OCI-LY7 (cell line): ENCODE data around the gene PIK3C2B. TPM values are rescaled to one million over a fixed set of nuclear protein-coding genes. Genes with fewer than 3 reads are reported as not detected.

Experiments used
- BruUV-seq: library from RNA; stranded (reverse); fragments of 400-500 nt; replicated peaks from 2 replicates; lab custom pipeline; 2021; lab: Mats Ljungman, UMichigan
- CTCF ChIA-PET: fragments of 300-600 bp; sonication (Branson Sonifier 250); formaldehyde crosslinking; loops from one replicate; lab custom pipeline; 2022; ENCODE audit warnings: antibody characterized with exemption; ENCODE audit not compliant: unreplicated experiment; lab: Charles Lee
- POLR2A ChIA-PET: fragments of 300-600 bp; sonication (Branson Sonifier 250); formaldehyde crosslinking; loops from one replicate; lab custom pipeline; 2022; ENCODE audit warnings: antibody characterized with exemption; lab: Charles Lee
- DNase-seq: peaks from one replicate; pipeline ENCODE4 v3.0.0-alpha.2; 2015; ENCODE audit warnings: low spot score
- H2AFZ ChIP-seq: fragments of 200-600 bp; sonication (generic), shearing (Covaris generic); 2 replicates; pipeline ENCODE4 v1.6.1; 2014; ENCODE audit warnings: mild to moderate bottlenecking, antibody characterized with exemption, low read length, moderate library complexity
- H3K27ac ChIP-seq: fragments of 200-600 bp; sonication (generic); 2 replicates; pipeline ENCODE4 v1.5.1; 2014; ENCODE audit warnings: mixed run types, low read depth, mild to moderate bottlenecking, moderate library complexity, low read length, inconsistent platforms; ENCODE audit not compliant: poor library complexity, severe bottlenecking
- H3K36me3 ChIP-seq: fragments of 200-600 bp; sonication (generic); 2 replicates; pipeline ENCODE4 v1.6.1; 2014; ENCODE audit warnings: mild to moderate bottlenecking, antibody characterized with exemption, low read length, moderate library complexity, mixed read lengths; ENCODE audit not compliant: insufficient read depth
- H3K4me1 ChIP-seq: fragments of 200-600 bp; sonication (generic); 2 replicates; pipeline ENCODE4 v1.5.1; 2014; ENCODE audit warnings: mild to moderate bottlenecking, low read length; ENCODE audit not compliant: insufficient read depth, poor library complexity, severe bottlenecking
- H3K4me2 ChIP-seq: fragments of 200-600 bp; sonication (generic); 2 replicates; pipeline ENCODE4 v1.6.1; 2014; ENCODE audit warnings: mild to moderate bottlenecking, low read length
- H3K4me3 ChIP-seq: fragments of 200-600 bp; sonication (generic); 2 replicates; pipeline ENCODE4 v1.5.1; 2014; ENCODE audit warnings: mild to moderate bottlenecking, low read depth, low read length; ENCODE audit not compliant: poor library complexity, severe bottlenecking
- H3K79me2 ChIP-seq: fragments of 200-600 bp; sonication (generic); 2 replicates; pipeline ENCODE4 v1.6.1; 2016; ENCODE audit warnings: low read depth, mild to moderate bottlenecking, low read length, moderate library complexity, mixed read lengths; ENCODE audit not compliant: insufficient read depth
- H3K9me2 ChIP-seq: fragments of 200-600 bp; sonication (generic); 2 replicates; pipeline ENCODE4 v1.6.1; 2016; ENCODE audit warnings: mild to moderate bottlenecking, low read length, mixed read lengths; ENCODE audit not compliant: insufficient read depth
- H3K9me3 ChIP-seq: fragments of 200-600 bp; sonication (generic); 2 replicates; pipeline ENCODE4 v1.6.1; 2014; ENCODE audit warnings: mild to moderate bottlenecking, mixed run types, low read length, mixed read lengths
- H4K20me1 ChIP-seq: fragments of 200-600 bp; sonication (generic); 2 replicates; pipeline ENCODE4 v1.6.1; 2014; ENCODE audit warnings: mild to moderate bottlenecking, antibody characterized with exemption, low read length, moderate library complexity, mixed read lengths; ENCODE audit not compliant: insufficient read depth
- EZH2phosphoT487 ChIP-seq: fragments of 200-600 bp; sonication (generic); IDR thresholded peaks from 2 replicates; pipeline ENCODE4 v1.6.1; 2018; ENCODE audit warnings: low read depth, borderline replicate concordance, mild to moderate bottlenecking, mixed run types, antibody characterized with exemption, low read length, moderate library complexity, mixed read lengths
- intact Hi-C: fragments of 100-400 bp; cut with micrococcal nuclease; formaldehyde crosslinking; loops from one replicate; pipeline ENCODE4 v1.10.0; 2022; ENCODE audit not compliant: unreplicated experiment
- total RNA-seq, 2 experiments: library from RNA; depleted of rRNA in 1 of 2; stranded (reverse); fragments of >200 nt in 1 of 2; shearing (Covaris generic) in 1 of 2; gene quantifications; 2 replicates each; pipeline ENCODE4 v1.2.3, GENCODE V29; 2014 to 2022
- TF ChIP-seq, protein P1 (sequence below): fragments of 200-600 bp; sonication (generic); conservative IDR thresholded peaks from 2 replicates; pipeline ENCODE4 v1.5.1; 2014; ENCODE audit warnings: mild to moderate bottlenecking, antibody characterized with exemption, low read length, moderate library complexity, mixed read lengths

The PIK3C2B gene
- total RNA-seq, 2 experiments from 2014 or later, result 12.5 to 43.9 TPM

DNA sequence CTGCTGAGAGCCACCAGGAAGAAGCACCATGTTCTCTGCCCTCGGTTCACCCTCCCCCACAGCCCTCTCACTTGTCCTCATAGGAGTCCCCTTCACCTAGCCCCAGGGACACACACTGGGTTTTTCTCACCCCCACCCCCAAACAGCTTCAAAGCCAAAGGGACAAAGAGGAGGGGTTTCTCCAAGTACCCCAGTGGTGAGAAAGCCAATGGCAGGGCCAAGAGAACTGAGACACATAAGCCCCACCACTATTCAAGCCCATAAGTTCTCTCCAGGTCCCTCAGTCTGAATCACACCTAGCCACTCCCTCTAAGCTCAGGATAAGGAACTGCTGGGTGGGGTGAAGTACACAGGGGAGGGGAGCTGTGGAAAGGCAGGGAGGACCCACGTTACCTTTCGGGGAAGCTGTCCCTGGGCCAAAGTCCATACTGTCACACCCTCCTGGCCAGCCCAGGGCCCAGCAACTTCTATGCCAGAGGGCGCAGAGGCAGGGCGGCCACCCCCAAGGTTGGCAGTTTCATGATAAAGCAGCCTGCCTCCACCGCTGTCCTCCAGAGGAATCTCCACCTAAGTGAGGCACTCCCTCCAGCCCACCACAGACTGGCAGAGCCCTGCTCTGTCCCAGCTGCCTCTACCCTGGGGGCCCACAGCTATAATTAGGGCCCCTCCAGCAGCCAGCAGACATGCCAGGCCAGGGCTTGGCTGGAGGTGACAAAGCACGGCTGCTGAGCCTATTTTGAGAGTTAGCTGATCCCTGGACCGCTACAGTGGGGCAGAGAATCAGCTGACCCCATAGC lies 43.9 kb downstream of the PIK3C2B start:
- intact Hi-C loops, result no loop called here

GRCh38 chr1:204449678-204450280 lies 44.8 kb downstream of the PIK3C2B start:
- no peak overlapping the region for H2AFZ ChIP-seq
- intact Hi-C loops, result loop anchor here (10.0 kb wide), 1 partner anchor 115 kb away; no protein-coding TSS in a partner anchor
- no peak for DNase-seq
- H3K4me3 ChIP-seq, result no peak overlapping the region
- no peak overlapping the region for H3K27ac ChIP-seq
- H3K4me2 ChIP-seq, result no peak overlapping the region
- H3K4me1 ChIP-seq, result peaks cover 41% of the 10 kb centered on the region
- no peaks in the 10 kb centered on the region for H3K9me2 ChIP-seq
- H3K9me3 ChIP-seq, result no peaks in the 10 kb centered on the region
- TF ChIP-seq, protein P1, sequence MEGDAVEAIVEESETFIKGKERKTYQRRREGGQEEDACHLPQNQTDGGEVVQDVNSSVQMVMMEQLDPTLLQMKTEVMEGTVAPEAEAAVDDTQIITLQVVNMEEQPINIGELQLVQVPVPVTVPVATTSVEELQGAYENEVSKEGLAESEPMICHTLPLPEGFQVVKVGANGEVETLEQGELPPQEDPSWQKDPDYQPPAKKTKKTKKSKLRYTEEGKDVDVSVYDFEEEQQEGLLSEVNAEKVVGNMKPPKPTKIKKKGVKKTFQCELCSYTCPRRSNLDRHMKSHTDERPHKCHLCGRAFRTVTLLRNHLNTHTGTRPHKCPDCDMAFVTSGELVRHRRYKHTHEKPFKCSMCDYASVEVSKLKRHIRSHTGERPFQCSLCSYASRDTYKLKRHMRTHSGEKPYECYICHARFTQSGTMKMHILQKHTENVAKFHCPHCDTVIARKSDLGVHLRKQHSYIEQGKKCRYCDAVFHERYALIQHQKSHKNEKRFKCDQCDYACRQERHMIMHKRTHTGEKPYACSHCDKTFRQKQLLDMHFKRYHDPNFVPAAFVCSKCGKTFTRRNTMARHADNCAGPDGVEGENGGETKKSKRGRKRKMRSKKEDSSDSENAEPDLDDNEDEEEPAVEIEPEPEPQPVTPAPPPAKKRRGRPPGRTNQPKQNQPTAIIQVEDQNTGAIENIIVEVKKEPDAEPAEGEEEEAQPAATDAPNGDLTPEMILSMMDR, result no peak
- TF ChIP-seq EZH2phosphoT487, result no peak
- no TSS peak for BruUV-seq
- CTCF ChIA-PET, result interaction anchor here (1.1 kb wide), 1 partner anchor 31 kb away, joined by 4 read pairs; no protein-coding TSS in a partner anchor
- H3K79me2 ChIP-seq, result no peaks in the 10 kb centered on the region
- H4K20me1 ChIP-seq, result no peaks in the 10 kb centered on the region
- H3K36me3 ChIP-seq, result no peaks in the 10 kb centered on the region
- POLR2A ChIA-PET, result interaction anchor here (0.6 to 2.2 kb wide), 5 partner anchors 16 to 53 kb away, joined by 3 to 6 read pairs (median 4); no protein-coding TSS in a partner anchor

More for the DNA sequence above, 43.9 kb downstream of the PIK3C2B start:
- no peak for DNase-seq
- H3K9me2 ChIP-seq, result no peaks in the 10 kb centered on the region
- TF ChIP-seq EZH2phosphoT487, result no peak
- TF ChIP-seq, protein P1, result no peak
- no peak overlapping the region for H3K27ac ChIP-seq
- no peaks in the 10 kb centered on the region for H3K9me3 ChIP-seq
- CTCF ChIA-PET, result interaction anchor here (0.7 kb wide), 1 partner anchor 51 kb away, joined by 4 read pairs; no protein-coding TSS in a partner anchor
- POLR2A ChIA-PET, result interaction anchor here (1.4 to 2.2 kb wide), 3 partner anchors 23 to 52 kb away, joined by 3 to 6 read pairs (median 4); no protein-coding TSS in a partner anchor
- no TSS peak for BruUV-seq
- no peaks in the 10 kb centered on the region for H3K79me2 ChIP-seq
- H2AFZ ChIP-seq, result no peak overlapping the region
- no peaks in the 10 kb centered on the region for H3K36me3 ChIP-seq
- H3K4me1 ChIP-seq, result peaks cover 37% of the 10 kb centered on the region
- no peak overlapping the region for H3K4me3 ChIP-seq
- H4K20me1 ChIP-seq, result no peaks in the 10 kb centered on the region
- H3K4me2 ChIP-seq, result no peak overlapping the region
